ENCODE results near the gene MRPS24.
"Not testable (repeated sequence)": the region's sequence is repeated elsewhere in the genome, so short reads cannot be mapped to it uniquely, and the experiment has no call there.

Gene MRPS24

GRCh38 chr7:43830917-43831316 lies 38.4 kb downstream of the MRPS24 start:
- not testable (repeated sequence) for DNase-seq

DNA sequence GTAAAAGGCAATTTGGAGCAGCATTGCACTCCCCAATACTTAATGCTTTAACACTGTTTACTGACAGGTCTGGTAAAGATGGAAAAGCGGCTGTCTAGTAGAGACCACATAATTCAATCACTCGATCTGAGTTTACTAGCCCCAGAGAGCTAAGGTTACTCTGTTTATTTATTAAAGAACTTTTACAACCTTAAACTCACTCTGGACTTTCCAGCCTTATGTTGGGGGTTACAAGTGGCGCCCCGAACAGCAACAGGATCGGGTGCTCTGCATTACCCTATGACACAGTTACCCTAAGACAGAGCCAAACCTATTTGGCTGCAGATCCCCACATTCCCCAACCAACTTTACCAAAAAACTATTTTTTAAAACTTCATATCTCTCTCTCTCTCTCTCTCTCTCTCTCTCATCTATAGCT lies 43.9 kb downstream of the MRPS24 start:
- no peak for DNase-seq

DNA sequence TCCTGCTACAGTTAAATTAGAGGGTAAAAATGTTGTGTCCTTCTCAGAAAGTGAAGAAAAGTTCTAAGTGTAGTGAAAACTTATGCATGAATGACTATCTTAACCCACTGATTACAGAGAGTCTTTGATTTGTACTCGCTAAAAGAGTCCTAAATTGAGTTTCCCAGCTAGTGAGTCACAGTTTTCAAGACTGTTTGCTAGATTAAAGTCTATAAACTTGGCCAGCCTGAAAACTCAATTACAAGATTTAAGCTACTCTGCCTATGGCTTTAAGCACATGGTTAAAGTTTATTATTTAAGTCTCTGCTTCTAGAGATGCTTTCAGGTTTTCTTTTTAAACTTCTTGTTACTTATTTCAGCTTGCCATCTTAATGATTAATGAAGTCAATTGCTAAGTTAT lies 44.4 kb downstream of the MRPS24 start:
- no peak for DNase-seq

DNA sequence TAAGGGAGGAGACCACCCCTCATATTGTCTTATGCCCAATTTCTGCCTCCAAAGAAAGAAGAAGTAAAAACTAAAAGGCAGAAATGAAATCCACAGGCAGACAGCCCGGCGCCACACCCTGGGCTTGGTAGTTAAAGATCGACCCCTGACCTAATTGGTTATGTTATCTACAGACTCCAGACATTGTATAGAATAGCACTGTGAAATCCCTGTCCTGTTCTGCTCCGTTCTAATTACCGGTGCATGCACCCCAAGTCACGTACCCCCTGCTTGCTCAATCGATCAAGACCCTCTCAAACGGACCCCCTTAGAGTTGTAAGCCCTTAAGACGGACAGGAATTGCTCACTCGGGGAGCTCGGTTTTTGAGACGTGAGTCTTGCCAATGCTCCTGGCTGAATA lies 44.8 kb downstream of the MRPS24 start:
- DNase-seq: not testable (repeated sequence)

DNA sequence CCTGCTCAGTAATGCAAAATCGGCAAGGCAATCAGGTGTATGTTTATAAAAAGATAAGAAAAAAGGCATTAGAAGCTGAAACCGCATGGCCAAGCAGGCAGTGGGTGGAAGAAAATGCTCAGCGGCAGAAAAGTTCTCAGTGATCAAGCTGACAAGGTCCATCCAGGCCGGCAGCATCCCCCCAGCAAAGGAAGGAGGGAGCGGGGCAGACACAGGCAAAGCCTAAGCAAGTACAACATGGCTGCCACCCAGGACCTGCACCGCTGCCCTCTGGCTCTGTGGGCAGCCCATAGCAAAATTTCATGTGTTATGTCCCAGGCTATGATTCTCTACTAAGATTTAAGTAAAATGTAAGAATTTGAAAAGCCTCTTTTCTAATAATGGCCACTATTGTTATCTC lies 45.4 kb downstream of the MRPS24 start:
- DNase-seq: no peak

GRCh38 chr7:43823425-43823824 lies 45.9 kb downstream of the MRPS24 start:
- DNase-seq: not testable (repeated sequence)

Measured in NCI-H1930 (cell line).